Medulla oblongata (tissue), 1 donor: ENCODE measurements around the gene CYP21A2.
A peak's percentile ranks its signal among the peaks of the same experiment; 100 is the strongest.

Source experiments
- DNase-seq: peaks from one replicate; pipeline ENCODE4 v3.0.0-alpha.2; 2015; ENCODE audit errors: extremely low spot score

The CYP21A2 gene

DNA sequence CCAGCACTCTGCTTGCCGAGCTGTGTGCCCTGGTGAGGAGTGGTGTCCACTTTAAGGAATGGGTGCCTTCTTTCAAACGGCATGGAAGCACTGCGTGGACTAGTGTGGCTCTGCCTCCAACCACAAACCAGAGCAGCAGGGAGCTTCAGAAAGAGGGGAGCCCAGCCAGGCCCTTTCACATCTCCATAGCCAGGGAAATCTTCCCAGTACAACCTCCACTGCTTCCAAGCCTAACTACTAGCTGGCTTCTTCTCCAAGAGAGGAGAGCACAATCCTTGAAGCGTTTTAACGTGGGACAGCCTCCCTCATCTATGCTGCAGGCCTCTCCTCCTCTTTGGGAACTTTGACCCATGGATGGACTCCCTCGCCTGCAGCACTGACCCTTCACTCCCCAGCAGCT is 44.3 kb downstream of the CYP21A2 start:
- peak; percentile 18 for DNase-seq

DNA sequence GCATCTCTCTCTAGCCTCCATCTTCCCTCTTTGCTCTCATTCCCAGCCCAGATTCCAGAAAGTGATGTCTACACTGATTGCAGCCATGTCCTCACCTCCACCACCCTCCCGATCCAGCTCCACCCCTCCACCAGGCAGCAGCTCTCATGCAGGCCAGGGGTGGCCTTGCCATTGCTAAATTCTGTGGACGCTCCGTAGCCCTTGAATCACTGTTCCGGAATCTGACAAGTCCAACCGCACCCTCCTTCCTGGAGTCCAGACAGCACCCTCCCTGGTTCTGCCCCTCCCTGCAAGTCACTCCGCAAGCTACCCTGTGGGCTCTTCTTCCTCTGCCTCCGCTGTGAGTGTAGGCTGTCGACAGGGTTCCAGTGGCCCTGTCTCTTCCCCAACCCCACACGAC is 44.7 kb downstream of the CYP21A2 start:
- DNase-seq = no peak

DNA sequence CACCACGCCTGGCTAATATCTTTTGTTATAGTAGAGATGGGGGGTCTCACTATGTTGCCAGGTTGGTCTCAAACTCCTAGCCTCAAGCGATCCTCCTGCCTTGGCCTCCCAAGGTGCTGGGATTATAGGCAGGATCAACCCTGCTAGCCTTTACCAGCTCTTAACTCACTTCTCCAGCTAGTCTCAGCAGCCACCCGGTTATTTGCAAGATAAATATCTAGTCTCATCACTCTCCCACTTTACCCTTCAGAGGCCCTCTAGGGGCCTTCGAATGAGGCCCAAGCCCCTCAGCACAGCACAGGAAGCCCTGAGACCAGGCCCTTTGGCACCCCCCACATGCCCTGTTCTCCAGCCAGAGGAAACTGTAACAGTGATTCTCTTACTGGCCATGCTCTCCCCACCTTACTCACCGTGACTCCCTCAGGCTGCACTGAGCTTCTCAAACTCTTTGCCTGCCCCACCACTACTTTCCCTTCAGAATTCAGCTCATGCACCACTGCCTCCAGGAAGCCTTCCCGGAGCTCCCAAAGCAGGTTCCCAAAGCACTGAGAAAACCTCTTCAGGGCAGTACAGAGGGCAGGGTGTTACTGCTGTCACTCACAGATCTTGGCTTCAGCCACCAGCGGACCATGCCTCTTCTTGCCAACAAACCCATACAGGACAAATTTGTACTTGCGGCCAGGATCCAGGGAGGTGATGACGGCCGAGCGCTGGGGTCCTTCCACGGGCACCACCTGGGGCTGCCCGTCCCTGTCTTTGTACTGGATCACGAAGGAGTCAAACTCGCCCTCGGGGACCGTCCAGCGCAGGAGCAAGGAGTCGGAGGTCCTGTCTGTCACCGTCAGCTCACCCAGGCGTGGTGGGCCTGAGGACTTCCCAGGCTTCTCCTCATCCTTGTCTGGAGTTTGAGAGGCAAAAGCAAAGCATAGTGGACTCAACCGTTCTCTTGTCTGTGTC is 45.9 kb downstream of the CYP21A2 start:
- no peak for DNase-seq

DNA sequence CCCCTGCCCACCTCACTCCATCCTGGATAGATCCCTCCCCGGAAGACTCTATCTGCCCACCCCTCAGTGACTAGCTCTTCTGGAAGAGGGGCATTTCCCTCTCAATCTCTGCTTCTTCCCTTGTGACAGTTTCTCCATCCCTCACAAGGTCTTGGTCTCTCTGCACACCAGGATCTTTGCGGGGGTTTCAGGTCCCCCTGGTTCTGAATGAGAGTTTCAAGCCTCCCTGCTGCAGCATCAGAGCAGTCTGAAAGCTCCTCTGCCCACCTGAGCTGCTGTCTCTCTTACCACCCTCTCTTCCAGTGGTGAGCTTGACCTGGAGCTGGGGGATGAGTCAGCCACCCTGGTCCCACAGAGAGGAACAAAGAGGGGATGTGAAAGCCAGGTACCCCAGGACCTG is 46.6 kb downstream of the CYP21A2 start:
- DNase-seq = no peak

DNA sequence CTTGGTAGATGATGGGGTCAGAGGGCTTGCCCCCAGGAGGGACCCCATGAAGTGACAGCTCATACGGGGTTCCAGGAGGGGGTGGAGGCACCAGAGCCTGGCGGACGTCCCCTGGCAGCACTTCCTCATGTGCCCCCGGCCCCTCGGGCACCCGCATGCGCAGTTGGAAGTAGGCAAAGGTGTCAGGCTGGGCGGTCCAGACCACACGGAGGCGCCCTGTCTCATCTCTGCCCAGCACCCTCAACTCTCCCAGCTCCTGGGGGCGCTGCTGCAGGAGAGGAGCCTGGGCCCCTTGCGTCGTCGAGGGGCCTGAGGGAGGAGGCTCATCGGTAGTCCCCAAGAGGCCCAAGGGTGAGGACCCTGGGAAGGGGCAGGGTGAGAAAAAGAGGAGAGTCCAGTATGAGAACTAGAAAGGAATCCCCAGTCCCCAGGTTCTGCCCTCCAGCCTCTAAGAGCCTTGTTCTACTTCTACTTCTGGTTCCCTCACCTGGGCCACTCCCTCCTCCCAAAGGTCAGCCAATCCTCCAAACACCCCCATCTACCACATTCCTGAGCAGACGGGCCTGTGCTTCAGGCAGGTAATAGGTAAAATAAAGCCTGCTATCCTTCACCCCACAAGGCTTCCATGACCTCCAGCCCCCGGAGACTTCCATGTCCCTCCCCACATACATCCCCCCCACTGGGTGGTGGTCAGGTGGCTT is 47.7 kb downstream of the CYP21A2 start:
- DNase-seq = no peak

DNA sequence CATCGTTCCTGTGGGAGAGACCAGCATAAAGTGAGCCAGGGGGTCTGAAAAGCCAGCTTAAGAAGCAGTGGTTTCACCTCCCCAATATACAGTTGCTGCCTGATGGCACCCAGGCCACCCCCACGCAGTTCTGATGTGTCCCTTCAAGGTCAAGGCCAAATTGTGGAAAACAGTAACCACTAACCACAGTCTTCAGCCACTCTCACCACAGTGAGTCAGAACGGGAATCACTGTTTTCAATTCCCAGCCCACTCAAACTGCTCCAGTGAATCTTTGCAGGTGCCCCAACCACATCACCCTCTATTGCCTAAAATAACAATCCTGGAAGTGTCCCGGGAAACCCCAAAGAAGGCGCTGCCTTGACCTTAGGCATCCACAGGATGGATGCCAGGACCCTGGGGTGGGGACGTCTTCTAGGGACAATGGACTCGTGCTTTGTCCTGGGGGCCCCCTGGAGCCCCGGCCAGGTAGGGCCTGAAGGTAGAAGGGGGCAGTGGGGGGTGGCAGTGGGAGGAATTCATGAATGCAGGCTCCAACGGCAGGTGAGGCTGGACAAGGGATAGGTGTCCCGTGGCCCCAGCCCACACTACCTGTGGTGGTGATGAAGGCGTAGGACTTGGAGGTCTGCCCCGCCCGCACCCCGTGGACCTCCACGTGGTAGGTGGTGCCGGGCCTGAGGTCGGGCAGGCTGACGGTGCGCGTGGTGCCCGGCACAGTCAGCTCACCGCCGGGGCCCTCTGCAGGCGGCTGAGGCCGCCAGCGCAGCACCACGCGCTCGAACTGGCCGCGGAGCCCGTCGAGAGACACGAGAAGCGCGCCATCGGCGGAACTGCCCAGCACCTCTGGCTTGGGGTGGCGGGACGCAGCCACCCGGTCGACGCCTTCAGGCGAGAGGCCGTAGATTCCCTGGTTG is 48.7 kb downstream of the CYP21A2 start:
- DNase-seq = no peak

DNA sequence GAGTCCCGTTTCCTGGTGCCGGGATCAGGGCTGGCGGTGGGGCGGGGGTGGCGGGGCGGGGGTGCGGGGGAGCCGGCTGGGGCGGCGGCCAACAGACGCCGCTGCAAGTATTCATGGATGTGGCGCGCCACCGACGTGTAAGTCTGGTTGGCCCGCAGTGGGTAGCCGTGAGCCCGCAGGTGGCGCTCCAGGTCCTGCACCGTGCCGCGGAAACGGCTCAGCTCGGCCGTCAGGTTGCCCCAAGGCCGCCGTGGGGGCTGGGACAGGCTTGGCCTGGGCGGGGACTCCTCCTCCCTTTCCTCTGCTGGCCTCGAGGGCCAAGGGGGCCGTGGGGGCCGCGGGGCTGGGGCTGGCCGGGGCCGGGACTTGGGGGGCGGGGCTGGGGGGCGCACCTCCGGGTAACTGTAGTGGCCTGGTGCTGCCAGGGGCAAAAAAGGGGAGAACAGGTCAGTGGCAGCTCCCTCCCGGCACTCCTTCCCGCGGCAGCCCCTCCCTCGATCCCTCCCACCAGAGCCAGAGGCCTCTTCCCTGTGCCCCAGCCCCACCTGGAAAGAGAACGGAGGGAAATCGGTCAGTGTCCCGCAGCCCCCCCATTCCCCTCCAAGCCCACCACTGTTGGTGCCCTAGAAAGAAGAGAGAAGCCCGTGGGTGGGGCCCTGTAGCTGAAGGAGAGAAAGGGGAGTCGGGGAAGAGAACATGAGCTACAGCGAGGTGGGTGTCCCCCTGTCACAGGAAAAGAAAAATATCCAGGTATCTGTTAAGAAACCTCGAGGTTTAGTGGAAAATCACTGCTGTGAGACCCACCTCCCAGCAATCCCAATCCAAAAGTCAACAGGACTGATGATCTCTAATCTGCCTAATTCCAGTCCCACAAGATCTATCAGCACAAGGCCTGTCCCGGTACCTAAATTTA is 49.6 kb downstream of the CYP21A2 start:
- no peak for DNase-seq

DNA sequence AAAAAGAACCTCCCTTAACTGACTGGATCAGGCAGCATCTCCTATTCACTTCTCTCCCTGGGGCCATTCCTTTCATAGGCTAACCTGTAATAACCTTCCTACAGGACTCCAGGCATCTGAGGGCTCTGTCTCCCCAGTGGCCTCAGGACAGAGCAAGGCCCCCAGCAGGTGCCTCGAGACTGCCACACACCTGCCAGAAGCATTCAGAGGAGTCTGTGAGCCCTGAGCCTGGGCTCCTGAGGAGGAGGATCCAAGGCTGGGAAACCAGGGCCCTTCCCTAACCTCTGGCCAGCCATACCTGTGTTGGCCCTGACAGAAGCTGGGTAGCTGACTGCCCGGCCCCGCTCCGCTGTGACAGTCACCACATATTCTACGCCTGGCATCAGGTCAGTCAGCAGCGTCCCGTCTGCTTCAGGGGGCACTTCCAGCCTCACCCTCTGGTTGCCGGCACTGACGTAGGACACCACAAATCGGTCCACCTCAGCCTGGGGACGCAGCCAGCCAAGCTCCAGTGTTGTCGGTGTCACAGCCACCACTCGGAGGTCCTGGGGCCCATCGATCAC is 50.4 kb downstream of the CYP21A2 start:
- no peak for DNase-seq

DNA sequence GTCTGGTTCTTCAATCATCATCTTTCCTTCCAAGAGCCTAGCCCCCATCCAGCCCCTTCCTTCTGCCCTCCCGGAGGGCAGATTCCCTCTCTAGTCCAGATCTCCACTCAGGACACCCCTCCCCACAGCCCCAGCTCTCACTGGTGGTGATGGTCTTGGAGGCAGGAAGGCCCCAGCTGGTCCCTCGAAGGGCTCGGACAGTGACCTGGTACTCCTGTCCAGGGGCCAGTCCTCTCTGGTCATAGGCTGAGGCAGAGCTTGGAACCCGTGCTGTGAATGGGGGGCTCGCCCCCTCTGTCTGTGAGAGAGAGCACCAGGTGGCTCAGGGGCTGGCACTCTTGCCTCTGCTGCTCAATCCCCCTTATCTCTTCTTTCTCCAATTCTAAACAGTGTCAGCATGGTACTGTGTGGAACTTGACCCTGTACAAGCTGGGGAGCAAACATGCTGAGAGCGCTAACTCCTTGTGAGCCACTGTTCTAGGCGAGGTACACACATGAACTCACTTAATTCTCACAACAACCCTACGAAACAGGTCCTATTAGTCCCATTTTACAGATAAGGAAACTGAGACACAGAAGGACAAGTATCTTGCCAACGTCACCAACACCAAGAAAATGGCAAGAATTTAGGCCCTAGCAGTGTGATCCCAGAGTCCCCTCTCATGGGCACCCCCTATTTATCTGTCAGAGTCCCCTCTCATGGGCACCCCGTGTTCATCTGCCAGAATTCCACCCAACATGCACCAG is 51.0 kb downstream of the CYP21A2 start:
- no peak for DNase-seq
